ENCODE measurements around the gene INHA. TPM values are rescaled to one million over a fixed set of nuclear protein-coding genes. Genes with fewer than 3 reads are reported as not detected.

Gene INHA
- total RNA-seq, 1 experiment from 2014 or later, result not detected

- no peaks in the 10 kb centered on the region for H3K9me2 ChIP-seq (replicated peaks; ENCODE audit: insufficient read depth, low read length)
- H4K20me1 ChIP-seq (ENCODE audit: insufficient read depth, low read depth, low read length), result no peaks in the 10 kb centered on the region
- no peak overlapping the region for H3K4me2 ChIP-seq (ENCODE audit: low read depth, low read length, poor library complexity, severe bottlenecking)
Observed at GRCh38 chr2:219581346-219581745, 9.2 kb downstream of the INHA start.

GRCh38 chr2:219591091-219591490 lies 19.0 kb downstream of the INHA start:
- Histone ChIP-seq H3K36me3 (ENCODE audit: insufficient read depth, low read length) (no peaks in the 10 kb centered on the region), H3K27ac (ENCODE audit: low read length) (no peak overlapping the region), H3K9me3 (ENCODE audit: low read length) (no peaks in the 10 kb centered on the region), H3K4me2 (ENCODE audit: low read depth, low read length, poor library complexity, severe bottlenecking) (no peak overlapping the region), H3K9me2 (replicated peaks; ENCODE audit: insufficient read depth, low read length) (no peaks in the 10 kb centered on the region), H3K4me1 (ENCODE audit: low read length) (no peaks in the 10 kb centered on the region), H3K27me3 (ENCODE audit: low read length) (no peaks in the 10 kb centered on the region), H3K4me3 (ENCODE audit: low read length) (no peak overlapping the region), H3K9ac (ENCODE audit: low read length) (no peak overlapping the region), H4K20me1 (ENCODE audit: insufficient read depth, low read depth, low read length) (no peaks in the 10 kb centered on the region), H2AFZ (ENCODE audit: low read length) (no peak overlapping the region), H3K79me2 (ENCODE audit: low read length) (no peaks in the 10 kb centered on the region)
- no peak for DNase-seq

More at GRCh38 chr2:219581346-219581745, 9.2 kb downstream of the INHA start:
- H3K4me3 ChIP-seq (ENCODE audit: low read length), result no peak overlapping the region
- peaks cover 4% of the 10 kb centered on the region; the same call in 1 of the 2 replicates for H3K4me1 ChIP-seq (ENCODE audit: low read length)
- no peak overlapping the region for H3K27ac ChIP-seq (ENCODE audit: low read length)
- no peak overlapping the region for H2AFZ ChIP-seq (ENCODE audit: low read length)
- no peaks in the 10 kb centered on the region for H3K9me3 ChIP-seq (ENCODE audit: low read length)
- H3K79me2 ChIP-seq (ENCODE audit: low read length), result no peaks in the 10 kb centered on the region
- H3K36me3 ChIP-seq (ENCODE audit: insufficient read depth, low read length), result no peaks in the 10 kb centered on the region
- H3K9ac ChIP-seq (ENCODE audit: low read length), result no peak overlapping the region
- no peak for DNase-seq
- no peaks in the 10 kb centered on the region for H3K27me3 ChIP-seq (ENCODE audit: low read length)

GRCh38 chr2:219592736-219593135 lies 20.6 kb downstream of the INHA start:
- Histone ChIP-seq H3K79me2 (ENCODE audit: low read length) (no peaks in the 10 kb centered on the region), H3K4me3 (ENCODE audit: low read length) (no peak overlapping the region)

GRCh38 chr2:219593154-219593553 lies 21.0 kb downstream of the INHA start:
- Histone ChIP-seq H3K4me2 (ENCODE audit: low read depth, low read length, poor library complexity, severe bottlenecking) (no peak overlapping the region), H4K20me1 (ENCODE audit: insufficient read depth, low read depth, low read length) (no peaks in the 10 kb centered on the region), H3K4me3 (ENCODE audit: low read length) (no peak overlapping the region), H3K9me3 (ENCODE audit: low read length) (no peaks in the 10 kb centered on the region), H3K9ac (ENCODE audit: low read length) (no peak overlapping the region), H3K36me3 (ENCODE audit: insufficient read depth, low read length) (no peaks in the 10 kb centered on the region), H3K9me2 (replicated peaks; ENCODE audit: insufficient read depth, low read length) (no peaks in the 10 kb centered on the region), H3K79me2 (ENCODE audit: low read length) (no peaks in the 10 kb centered on the region; the same call in 1 of the 2 replicates), H3K27ac (ENCODE audit: low read length) (no peak overlapping the region), H2AFZ (ENCODE audit: low read length) (no peak overlapping the region), H3K4me1 (ENCODE audit: low read length) (peaks cover 9% of the 10 kb centered on the region), H3K27me3 (ENCODE audit: low read length) (no peaks in the 10 kb centered on the region)
- DNase-seq, result no peak

More at GRCh38 chr2:219592736-219593135, 20.6 kb downstream of the INHA start:
- Histone ChIP-seq H3K9me2 (replicated peaks; ENCODE audit: insufficient read depth, low read length) (no peaks in the 10 kb centered on the region), H3K9ac (ENCODE audit: low read length) (no peak overlapping the region), H3K4me2 (ENCODE audit: low read depth, low read length, poor library complexity, severe bottlenecking) (no peak overlapping the region), H3K36me3 (ENCODE audit: insufficient read depth, low read length) (no peaks in the 10 kb centered on the region), H3K4me1 (ENCODE audit: low read length) (peaks cover 9% of the 10 kb centered on the region), H3K9me3 (ENCODE audit: low read length) (no peaks in the 10 kb centered on the region), H2AFZ (ENCODE audit: low read length) (no peak overlapping the region), H3K27me3 (ENCODE audit: low read length) (no peaks in the 10 kb centered on the region), H3K27ac (ENCODE audit: low read length) (no peak overlapping the region), H4K20me1 (ENCODE audit: insufficient read depth, low read depth, low read length) (no peaks in the 10 kb centered on the region)
- no peak for DNase-seq

- DNase-seq, result no peak
- Histone ChIP-seq H3K79me2 (ENCODE audit: low read length) (peaks cover 11% of the 10 kb centered on the region), H3K9me2 (replicated peaks; ENCODE audit: insufficient read depth, low read length) (no peaks in the 10 kb centered on the region), H3K27me3 (ENCODE audit: low read length) (no peaks in the 10 kb centered on the region), H3K9me3 (ENCODE audit: low read length) (no peaks in the 10 kb centered on the region), H3K27ac (ENCODE audit: low read length) (no peak overlapping the region), H2AFZ (ENCODE audit: low read length) (no peak overlapping the region), H3K4me2 (ENCODE audit: low read depth, low read length, poor library complexity, severe bottlenecking) (no peak overlapping the region), H4K20me1 (ENCODE audit: insufficient read depth, low read depth, low read length) (no peaks in the 10 kb centered on the region), H3K4me1 (ENCODE audit: low read length) (peaks cover 21% of the 10 kb centered on the region), H3K4me3 (ENCODE audit: low read length) (no peak overlapping the region), H3K9ac (ENCODE audit: low read length) (no peak overlapping the region), H3K36me3 (ENCODE audit: insufficient read depth, low read length) (no peaks in the 10 kb centered on the region)
Observed at GRCh38 chr2:219595256-219595655, 23.1 kb downstream of the INHA start.

GRCh38 chr2:219596954-219597551 lies 24.9 kb downstream of the INHA start:
- Histone ChIP-seq H3K27ac (ENCODE audit: low read length) (peak overlapping the region; percentile 64), H3K9me2 (replicated peaks; ENCODE audit: insufficient read depth, low read length) (no peaks in the 10 kb centered on the region), H3K9ac (ENCODE audit: low read length) (peak overlapping the region; percentile 91), H3K36me3 (ENCODE audit: insufficient read depth, low read length) (no peaks in the 10 kb centered on the region), H3K4me2 (ENCODE audit: low read depth, low read length, poor library complexity, severe bottlenecking) (peak overlapping the region; percentile 95), H4K20me1 (ENCODE audit: insufficient read depth, low read depth, low read length) (no peaks in the 10 kb centered on the region), H3K79me2 (ENCODE audit: low read length) (peaks cover 11% of the 10 kb centered on the region), H2AFZ (ENCODE audit: low read length) (peak overlapping the region; percentile 58), H3K4me3 (ENCODE audit: low read length) (peak overlapping the region; percentile 69), H3K27me3 (ENCODE audit: low read length) (no peaks in the 10 kb centered on the region), H3K4me1 (ENCODE audit: low read length) (peaks cover 21% of the 10 kb centered on the region), H3K9me3 (ENCODE audit: low read length) (no peaks in the 10 kb centered on the region)
- DNase-seq, result no peak

- H3K9me3 ChIP-seq (ENCODE audit: low read length), result no peaks in the 10 kb centered on the region
- H3K79me2 ChIP-seq (ENCODE audit: low read length), result peaks cover 11% of the 10 kb centered on the region
- peaks cover 21% of the 10 kb centered on the region for H3K4me1 ChIP-seq (ENCODE audit: low read length)
- H3K4me3 ChIP-seq (ENCODE audit: low read length), result peak within 1 kb of the TSS; percentile 69
- H3K27ac ChIP-seq (ENCODE audit: low read length), result peak within 1 kb of the TSS; percentile 64
- H3K4me2 ChIP-seq (ENCODE audit: low read depth, low read length, poor library complexity, severe bottlenecking), result peak within 1 kb of the TSS; percentile 95
- H3K36me3 ChIP-seq (ENCODE audit: insufficient read depth, low read length), result no peaks in the 10 kb centered on the region
- DNase-seq, result peak; percentile 98
- H4K20me1 ChIP-seq (ENCODE audit: insufficient read depth, low read depth, low read length), result no peaks in the 10 kb centered on the region
- no peaks in the 10 kb centered on the region for H3K9me2 ChIP-seq (replicated peaks; ENCODE audit: insufficient read depth, low read length)
- peak within 1 kb of the TSS; percentile 58 for H2AFZ ChIP-seq (ENCODE audit: low read length)
- H3K27me3 ChIP-seq (ENCODE audit: low read length), result no peaks in the 10 kb centered on the region
- H3K9ac ChIP-seq (ENCODE audit: low read length), result peak within 1 kb of the TSS; percentile 91
Observed at GRCh38 chr2:219597552-219598307, 25.6 kb downstream of the INHA start, which contains the start of gene STK11IP. STK11IP (plus strand) TSS chr2:219597857; CDS start chr2:219598120, 263 bp downstream.

GRCh38 chr2:219598308-219599078 lies 26.4 kb downstream of the INHA start:
- H2AFZ ChIP-seq (ENCODE audit: low read length), result peak overlapping the region; percentile 58; the same call in 1 of the 2 replicates
- peaks cover 11% of the 10 kb centered on the region for H3K79me2 ChIP-seq (ENCODE audit: low read length)
- no peaks in the 10 kb centered on the region for H3K9me2 ChIP-seq (replicated peaks; ENCODE audit: insufficient read depth, low read length)
- H3K27ac ChIP-seq (ENCODE audit: low read length), result no peak overlapping the region
- H3K9me3 ChIP-seq (ENCODE audit: low read length), result no peaks in the 10 kb centered on the region
- H3K4me3 ChIP-seq (ENCODE audit: low read length), result peak overlapping the region; percentile 69
- no peaks in the 10 kb centered on the region for H3K27me3 ChIP-seq (ENCODE audit: low read length)
- no peaks in the 10 kb centered on the region for H3K36me3 ChIP-seq (ENCODE audit: insufficient read depth, low read length)
- H3K4me1 ChIP-seq (ENCODE audit: low read length), result peaks cover 21% of the 10 kb centered on the region
- H3K4me2 ChIP-seq (ENCODE audit: low read depth, low read length, poor library complexity, severe bottlenecking), result peak overlapping the region; percentile 95
- no peaks in the 10 kb centered on the region for H4K20me1 ChIP-seq (ENCODE audit: insufficient read depth, low read depth, low read length)
- no peak for DNase-seq
- peak overlapping the region; percentile 91 for H3K9ac ChIP-seq (ENCODE audit: low read length)

Measured in Karpas-422 (cell line).